HCT116 (cell line): ENCODE measurements around the gene BET1L. TPM values are rescaled to one million over a fixed set of nuclear protein-coding genes. Genes with fewer than 3 reads are reported as not detected.

Source experiments
- ATAC-seq: fragments of 200-7000 bp; cut with Tn5 transposase; 2 replicates; pipeline ENCODE4 v1.9.1; 2020; ENCODE audit warnings: mild to moderate bottlenecking, moderate library complexity
- BruUV-seq: library from RNA; stranded (reverse); fragments of 400-500 nt; replicated peaks from 2 replicates; lab custom pipeline; 2021; lab: Mats Ljungman, UMichigan
- CTCF ChIA-PET: fragments of 300-600 bp; sonication (Branson Sonifier 250); formaldehyde crosslinking; loops from one replicate; lab custom pipeline; 2021; ENCODE audit warnings: antibody characterized with exemption; lab: Charles Lee
- POLR2A ChIA-PET: fragments of 300-600, 350-600 bp; sonication (Branson Sonifier 250); formaldehyde crosslinking; loops from one replicate; lab custom pipeline; 2021; ENCODE audit warnings: antibody characterized with exemption; lab: Charles Lee
- RAD21 ChIA-PET, 2 experiments: fragments of 300-600 bp; sonication (Branson Sonifier 250); formaldehyde crosslinking; loops; one replicate each; lab custom pipeline; 2023; ENCODE audit warnings: low total read pairs in 2 of 2; ENCODE audit not compliant: uncharacterized antibody in 2 of 2, unreplicated experiment in 2 of 2, low non-redundant PET in 1 of 2; lab: Charles Lee
- DNase-seq: peaks from one replicate; pipeline ENCODE4 v3.0.0-alpha.2; 2010; ENCODE audit warnings: low read depth, low spot score
- H2AFZ ChIP-seq: fragments of 200-600 bp; shearing (Covaris generic), sonication (generic); 2 replicates; pipeline ENCODE4 v1.6.1; 2017; ENCODE audit warnings: low read depth, mixed run types, mixed read lengths, antibody characterized with exemption, low read length; ENCODE audit not compliant: poor library complexity, severe bottlenecking
- H3K27ac ChIP-seq: 2 replicates; pipeline ENCODE4 v1.5.1; 2012; ENCODE audit warnings: low read depth, low read length
- H3K27me3 ChIP-seq: fragments of 200-600 bp; sonication (generic); 2 replicates; pipeline ENCODE4 v1.6.1; 2016; ENCODE audit warnings: mixed run types, low read length, mixed read lengths; ENCODE audit not compliant: insufficient read depth
- H3K36me3 ChIP-seq, 2 experiments: fragments of 200-500 bp in 1 of 2; fragments of 200-600 bp in 1 of 2; sonication (Bioruptor generic) in 1 of 2; sonication (generic) in 1 of 2; 2 replicates each; pipeline versions ENCODE4 v1.5.1 to v1.6.1; 2014 to 2016; ENCODE audit warnings: low read length in 2 of 2, inconsistent platforms in 1 of 2, mixed read lengths in 1 of 2, mixed run types in 1 of 2; ENCODE audit not compliant: insufficient read depth in 2 of 2, control insufficient read depth in 1 of 2
- H3K4me1 ChIP-seq, 2 experiments: fragments of 200-600 bp in 1 of 2; sonication (generic) in 1 of 2; 2 replicates each; pipeline versions ENCODE4 v1.5.1 to v1.6.1; 2012 to 2017; ENCODE audit warnings: low read length in 2 of 2, inconsistent platforms in 1 of 2, mild to moderate bottlenecking in 1 of 2, mixed read lengths in 1 of 2, mixed run types in 1 of 2, moderate library complexity in 1 of 2; ENCODE audit not compliant: insufficient read depth in 2 of 2, control insufficient read depth in 1 of 2
- H3K4me2 ChIP-seq: fragments of 200-600 bp; sonication (generic); 2 replicates; pipeline ENCODE4 v1.6.1; 2017; ENCODE audit warnings: mixed run types, low read length, mixed read lengths
- H3K4me3 ChIP-seq, 2 experiments: fragments of 200-600 bp in 1 of 2; sonication (generic) in 1 of 2; replicated peaks in 1 of 2; 2 replicates each; pipeline ENCODE4 v1.5.1; 2011 to 2016; ENCODE audit warnings: low read length in 2 of 2, control low read depth in 1 of 2, low read depth in 1 of 2, mild to moderate bottlenecking in 1 of 2, mixed read lengths in 1 of 2, mixed run types in 1 of 2
- H3K79me2 ChIP-seq: fragments of 200-600 bp; sonication (generic); 2 replicates; pipeline ENCODE4 v1.6.1; 2017; ENCODE audit warnings: mild to moderate bottlenecking, mixed run types, low read length, moderate library complexity, mixed read lengths; ENCODE audit not compliant: insufficient read depth
- H3K9ac ChIP-seq: fragments of 200-600 bp; sonication (generic); 2 replicates; pipeline ENCODE4 v1.6.1; 2016; ENCODE audit warnings: low read length, mixed read lengths
- H3K9me2 ChIP-seq: fragments of 200-600 bp; sonication (generic), shearing (Covaris generic); 2 replicates; pipeline ENCODE4 v1.6.1; 2017; ENCODE audit warnings: mixed run types, mild to moderate bottlenecking, moderate library complexity; ENCODE audit not compliant: insufficient read depth
- H3K9me3 ChIP-seq, 2 experiments: fragments of 200-500 bp in 1 of 2; fragments of 200-600 bp in 1 of 2; sonication (Bioruptor generic) in 1 of 2; sonication (generic) in 1 of 2; 2 replicates each; pipeline ENCODE4 v1.6.1; 2014 to 2017; ENCODE audit warnings: low read length in 2 of 2, mixed read lengths in 2 of 2, inconsistent platforms in 1 of 2, low read depth in 1 of 2, mild to moderate bottlenecking in 1 of 2, mixed run types in 1 of 2, moderate library complexity in 1 of 2; ENCODE audit not compliant: control insufficient read depth in 1 of 2, insufficient read depth in 1 of 2
- H4K20me1 ChIP-seq: fragments of 200-600 bp; sonication (generic), shearing (Covaris generic); 2 replicates; pipeline ENCODE4 v1.6.1; 2017; ENCODE audit warnings: mixed run types, mild to moderate bottlenecking, moderate library complexity; ENCODE audit not compliant: insufficient read depth
- CBX3 ChIP-seq: IDR thresholded peaks from 2 replicates; pipeline ENCODE4 v1.6.1; 2012; ENCODE audit warnings: low read depth
- CEBPB ChIP-seq: IDR thresholded peaks from 2 replicates; pipeline ENCODE4 v1.6.1; 2012; ENCODE audit warnings: low read depth
- ELF1 ChIP-seq: IDR thresholded peaks from 2 replicates; pipeline ENCODE4 v1.6.1; 2012; ENCODE audit warnings: low read depth, borderline replicate concordance
- FOSL1 ChIP-seq: IDR thresholded peaks from 2 replicates; pipeline ENCODE4 v1.6.1; 2012; ENCODE audit warnings: low read depth
- POLR2A ChIP-seq: IDR thresholded peaks from 2 replicates; pipeline ENCODE4 v1.7.0; 2011; ENCODE audit warnings: borderline replicate concordance; ENCODE audit not compliant: insufficient read depth, insufficient read length; ENCODE audit errors: extremely low read depth
- RAD21 ChIP-seq: IDR thresholded peaks from 2 replicates; pipeline ENCODE4 v1.6.1; 2012; ENCODE audit warnings: low read depth, mild to moderate bottlenecking
- SIN3A ChIP-seq: IDR thresholded peaks from 2 replicates; pipeline ENCODE4 v1.6.1; 2012; ENCODE audit warnings: low read depth
- SRF ChIP-seq: IDR thresholded peaks from 2 replicates; pipeline ENCODE4 v1.6.1; 2012; ENCODE audit warnings: low read depth
- YY1 ChIP-seq: IDR thresholded peaks from 2 replicates; pipeline ENCODE4 v1.6.1; 2011; ENCODE audit warnings: low read length, low read depth, moderate library complexity, mild to moderate bottlenecking; ENCODE audit not compliant: insufficient replicate concordance; ENCODE audit errors: extremely low read depth
- ZFX ChIP-seq: fragments of 450-650 bp; IDR thresholded peaks from 2 replicates; pipeline ENCODE4 v1.6.1; 2017
- ZNF274 ChIP-seq: fragments of 200-500 bp; sonication (Bioruptor generic); IDR thresholded peaks from 2 replicates; pipeline ENCODE4 v1.6.1; 2014; ENCODE audit warnings: mild to moderate bottlenecking, low read depth, low read length, inconsistent platforms
- intact Hi-C: fragments of 100-400 bp; cut with micrococcal nuclease; formaldehyde crosslinking; loops from 2 replicates; pipeline ENCODE4 v1.10.0; 2022
- total RNA-seq: library from RNA; stranded (reverse); gene quantifications from one replicate; pipeline ENCODE4 v1.2.1, GENCODE V29; 2021; ENCODE audit not compliant: unreplicated experiment
- TF ChIP-seq, protein P1 (sequence below), 3 experiments: fragments of 200-600 bp in 1 of 3; sonication (generic) in 1 of 3; IDR thresholded peaks in 2 of 3; conservative IDR thresholded peaks in 1 of 3; 2 replicates each; pipeline ENCODE4 v1.5.1; 2012 to 2017; ENCODE audit warnings: low read depth in 2 of 3, low read length in 2 of 3, antibody characterized with exemption in 1 of 3, borderline replicate concordance in 1 of 3, control low read depth in 1 of 3, mild to moderate bottlenecking in 1 of 3, mixed read lengths in 1 of 3, mixed run types in 1 of 3, moderate library complexity in 1 of 3; ENCODE audit not compliant: insufficient read depth in 1 of 3
- TF ChIP-seq, protein P2 (sequence below): IDR thresholded peaks from 2 replicates; pipeline ENCODE4 v1.6.1; 2012; ENCODE audit warnings: low read depth
- TF ChIP-seq, protein P3 (sequence below): IDR thresholded peaks from 2 replicates; pipeline ENCODE4 v1.6.1; 2012
- TF ChIP-seq, protein P4 (sequence below): IDR thresholded peaks from 2 replicates; pipeline ENCODE4 v1.6.1; 2012

The BET1L gene
- total RNA-seq, 1 experiment from 2014 or later: 49.1 TPM

DNA sequence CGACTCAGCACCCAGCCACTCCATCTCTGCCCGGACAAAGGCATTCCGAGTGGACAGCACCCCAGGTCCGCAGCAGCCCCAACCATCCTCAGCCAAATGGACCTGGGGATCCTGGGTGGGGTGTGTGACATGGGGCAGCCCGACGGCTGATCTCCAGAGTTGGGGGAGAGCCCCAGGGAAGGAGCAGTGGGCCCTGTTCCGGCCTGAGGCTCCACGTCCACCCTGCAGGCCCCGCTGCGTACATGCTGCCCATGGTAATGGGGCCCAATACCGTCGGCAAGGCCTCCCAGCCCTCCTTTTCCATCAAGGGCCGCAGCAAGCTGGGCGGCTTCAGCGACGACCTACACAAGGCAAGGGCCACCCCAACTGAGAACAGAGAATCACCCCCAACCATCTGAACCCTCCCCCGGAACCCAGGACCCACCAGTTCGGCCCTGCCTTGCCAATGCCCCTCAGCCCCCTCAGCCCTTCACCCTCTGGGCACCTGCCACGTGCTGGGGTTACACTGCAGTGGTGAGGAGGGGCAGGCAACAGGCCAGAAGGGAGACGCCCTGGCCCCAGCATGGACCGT lies 8.9 kb downstream of the BET1L start:
- Histone ChIP-seq H3K4me2 (no peak overlapping the region), H3K79me2 (no peaks in the 10 kb centered on the region), H3K27ac (no peak overlapping the region), H2AFZ (no peak overlapping the region), H3K9me3 (no peaks in the 10 kb centered on the region), H4K20me1 (no peaks in the 10 kb centered on the region), H3K9me2 (no peaks in the 10 kb centered on the region), H3K4me1 (no peaks in the 10 kb centered on the region), H3K27me3 (no peaks in the 10 kb centered on the region), H3K9ac (no peak overlapping the region), H3K4me3 (no peak overlapping the region), H3K36me3 (no peaks in the 10 kb centered on the region)
- intact Hi-C loops: no loop called here
- DNase-seq: no peak
- ATAC-seq: no peak
- TF ChIP-seq ELF1 (no peak), CEBPB (no peak), ZNF274 (no peak), POLR2A (no peak), SIN3A (no peak), ZFX (no peak), CBX3 (no peak)
- TF ChIP-seq, protein P1, sequence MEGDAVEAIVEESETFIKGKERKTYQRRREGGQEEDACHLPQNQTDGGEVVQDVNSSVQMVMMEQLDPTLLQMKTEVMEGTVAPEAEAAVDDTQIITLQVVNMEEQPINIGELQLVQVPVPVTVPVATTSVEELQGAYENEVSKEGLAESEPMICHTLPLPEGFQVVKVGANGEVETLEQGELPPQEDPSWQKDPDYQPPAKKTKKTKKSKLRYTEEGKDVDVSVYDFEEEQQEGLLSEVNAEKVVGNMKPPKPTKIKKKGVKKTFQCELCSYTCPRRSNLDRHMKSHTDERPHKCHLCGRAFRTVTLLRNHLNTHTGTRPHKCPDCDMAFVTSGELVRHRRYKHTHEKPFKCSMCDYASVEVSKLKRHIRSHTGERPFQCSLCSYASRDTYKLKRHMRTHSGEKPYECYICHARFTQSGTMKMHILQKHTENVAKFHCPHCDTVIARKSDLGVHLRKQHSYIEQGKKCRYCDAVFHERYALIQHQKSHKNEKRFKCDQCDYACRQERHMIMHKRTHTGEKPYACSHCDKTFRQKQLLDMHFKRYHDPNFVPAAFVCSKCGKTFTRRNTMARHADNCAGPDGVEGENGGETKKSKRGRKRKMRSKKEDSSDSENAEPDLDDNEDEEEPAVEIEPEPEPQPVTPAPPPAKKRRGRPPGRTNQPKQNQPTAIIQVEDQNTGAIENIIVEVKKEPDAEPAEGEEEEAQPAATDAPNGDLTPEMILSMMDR (IDR thresholded peaks at IDR 0.05 in 2 of 3, conservative IDR thresholded peaks at IDR 0.05 in 1 of 3; ENCODE audit: borderline replicate concordance in 1 of 3, insufficient read depth in 1 of 3, low read depth in 2 of 3, low read length in 2 of 3): no peak
- ChIA-PET POLR2A (no interaction called here), CTCF (no interaction called here), RAD21 (no interaction called here)
- no TSS peak for BruUV-seq

DNA sequence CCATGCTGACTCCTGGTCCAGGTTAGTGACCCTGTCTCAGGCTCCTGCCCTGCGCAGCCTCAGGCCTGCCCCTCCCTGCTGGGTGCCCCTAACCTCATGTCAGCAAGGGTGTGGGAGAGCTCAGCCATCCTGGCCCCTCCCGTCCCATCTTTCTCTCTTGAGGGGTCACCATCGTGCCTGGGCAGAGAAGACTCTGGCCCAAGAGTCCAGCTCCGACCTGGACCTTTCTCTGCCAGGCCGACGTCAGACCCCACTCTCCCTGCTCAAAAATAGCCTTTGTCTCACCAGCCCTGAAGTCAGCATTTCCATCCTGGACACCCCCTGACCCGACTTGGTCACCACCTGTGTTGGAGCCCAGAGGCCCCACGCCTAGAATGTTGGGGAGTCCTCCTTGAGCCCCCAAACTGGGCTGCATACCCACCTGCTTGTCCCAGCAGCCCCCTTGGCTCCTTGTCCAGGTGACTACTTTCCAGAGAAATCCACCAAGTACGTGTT lies 9.4 kb downstream of the BET1L start:
- ATAC-seq (no peak), DNase-seq (no peak)
- Histone ChIP-seq H3K27ac (no peak overlapping the region), H3K9ac (no peak overlapping the region), H3K79me2 (no peaks in the 10 kb centered on the region), H3K27me3 (no peaks in the 10 kb centered on the region), H3K9me3 (no peaks in the 10 kb centered on the region), H3K4me2 (no peak overlapping the region), H3K9me2 (no peaks in the 10 kb centered on the region), H3K36me3 (no peaks in the 10 kb centered on the region), H3K4me3 (no peak overlapping the region), H2AFZ (no peak overlapping the region), H3K4me1 (no peaks in the 10 kb centered on the region), H4K20me1 (no peaks in the 10 kb centered on the region)
- ChIA-PET POLR2A (no interaction called here), CTCF (interaction anchor here (0.8 kb wide), 1 partner anchor 53 kb away, joined by 3 read pairs; no protein-coding TSS in a partner anchor), RAD21 (no interaction called here)
- BruUV-seq: no TSS peak
- intact Hi-C loops: no loop called here
- no peak for TF ChIP-seq SRF
- no peak for TF ChIP-seq YY1
- TF ChIP-seq, protein P2, sequence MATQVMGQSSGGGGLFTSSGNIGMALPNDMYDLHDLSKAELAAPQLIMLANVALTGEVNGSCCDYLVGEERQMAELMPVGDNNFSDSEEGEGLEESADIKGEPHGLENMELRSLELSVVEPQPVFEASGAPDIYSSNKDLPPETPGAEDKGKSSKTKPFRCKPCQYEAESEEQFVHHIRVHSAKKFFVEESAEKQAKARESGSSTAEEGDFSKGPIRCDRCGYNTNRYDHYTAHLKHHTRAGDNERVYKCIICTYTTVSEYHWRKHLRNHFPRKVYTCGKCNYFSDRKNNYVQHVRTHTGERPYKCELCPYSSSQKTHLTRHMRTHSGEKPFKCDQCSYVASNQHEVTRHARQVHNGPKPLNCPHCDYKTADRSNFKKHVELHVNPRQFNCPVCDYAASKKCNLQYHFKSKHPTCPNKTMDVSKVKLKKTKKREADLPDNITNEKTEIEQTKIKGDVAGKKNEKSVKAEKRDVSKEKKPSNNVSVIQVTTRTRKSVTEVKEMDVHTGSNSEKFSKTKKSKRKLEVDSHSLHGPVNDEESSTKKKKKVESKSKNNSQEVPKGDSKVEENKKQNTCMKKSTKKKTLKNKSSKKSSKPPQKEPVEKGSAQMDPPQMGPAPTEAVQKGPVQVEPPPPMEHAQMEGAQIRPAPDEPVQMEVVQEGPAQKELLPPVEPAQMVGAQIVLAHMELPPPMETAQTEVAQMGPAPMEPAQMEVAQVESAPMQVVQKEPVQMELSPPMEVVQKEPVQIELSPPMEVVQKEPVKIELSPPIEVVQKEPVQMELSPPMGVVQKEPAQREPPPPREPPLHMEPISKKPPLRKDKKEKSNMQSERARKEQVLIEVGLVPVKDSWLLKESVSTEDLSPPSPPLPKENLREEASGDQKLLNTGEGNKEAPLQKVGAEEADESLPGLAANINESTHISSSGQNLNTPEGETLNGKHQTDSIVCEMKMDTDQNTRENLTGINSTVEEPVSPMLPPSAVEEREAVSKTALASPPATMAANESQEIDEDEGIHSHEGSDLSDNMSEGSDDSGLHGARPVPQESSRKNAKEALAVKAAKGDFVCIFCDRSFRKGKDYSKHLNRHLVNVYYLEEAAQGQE: no peak
- TF ChIP-seq, protein P3, sequence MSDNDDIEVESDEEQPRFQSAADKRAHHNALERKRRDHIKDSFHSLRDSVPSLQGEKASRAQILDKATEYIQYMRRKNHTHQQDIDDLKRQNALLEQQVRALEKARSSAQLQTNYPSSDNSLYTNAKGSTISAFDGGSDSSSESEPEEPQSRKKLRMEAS: no peak
- no peak for TF ChIP-seq RAD21
- TF ChIP-seq, protein P4, sequence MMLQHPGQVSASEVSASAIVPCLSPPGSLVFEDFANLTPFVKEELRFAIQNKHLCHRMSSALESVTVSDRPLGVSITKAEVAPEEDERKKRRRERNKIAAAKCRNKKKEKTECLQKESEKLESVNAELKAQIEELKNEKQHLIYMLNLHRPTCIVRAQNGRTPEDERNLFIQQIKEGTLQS: no peak
- TF ChIP-seq FOSL1: no peak
- TF ChIP-seq ZFX: no peak
- no peak for TF ChIP-seq CBX3
- TF ChIP-seq, all 23 proteins: peak for 0
